ENCODE measurements around the gene KCNK16.

DNA sequence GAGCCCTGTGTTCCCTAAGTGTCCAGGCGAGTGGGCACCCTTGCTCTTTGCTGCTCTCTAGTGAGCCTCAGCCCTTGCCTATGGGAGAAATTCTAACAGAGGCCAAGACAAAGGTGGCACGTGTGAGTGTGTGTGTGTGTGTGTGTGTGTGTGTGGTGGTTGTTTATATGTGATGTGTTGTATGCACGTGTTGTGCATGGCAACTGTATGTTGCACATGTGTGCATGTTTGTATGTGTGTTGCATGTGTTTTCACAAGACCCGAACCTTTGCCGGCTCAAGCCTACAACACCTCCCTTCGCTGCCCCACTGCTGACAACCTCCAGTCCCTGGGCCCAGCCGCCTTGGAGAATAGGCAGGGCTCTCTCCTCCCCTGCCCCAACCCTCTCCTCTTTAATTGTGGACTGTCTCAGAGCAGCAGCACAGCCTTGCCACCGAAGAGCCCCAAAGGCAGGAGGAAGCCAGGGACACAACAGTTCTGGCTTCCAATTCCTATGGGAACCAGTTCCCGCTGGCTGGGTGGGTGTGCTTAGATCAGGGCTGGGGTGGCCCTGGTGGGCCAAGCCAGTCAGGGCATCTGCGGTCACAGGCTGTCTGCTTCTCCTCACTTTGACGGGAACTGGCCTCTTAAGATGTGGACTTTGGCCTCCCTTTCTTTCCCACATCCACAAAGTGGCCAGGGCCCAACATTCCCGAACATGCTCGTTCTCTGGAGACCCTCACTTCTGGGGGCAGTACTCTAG lies 2.7 kb downstream of the KCNK16 start:
- TF ChIP-seq, protein P1, sequence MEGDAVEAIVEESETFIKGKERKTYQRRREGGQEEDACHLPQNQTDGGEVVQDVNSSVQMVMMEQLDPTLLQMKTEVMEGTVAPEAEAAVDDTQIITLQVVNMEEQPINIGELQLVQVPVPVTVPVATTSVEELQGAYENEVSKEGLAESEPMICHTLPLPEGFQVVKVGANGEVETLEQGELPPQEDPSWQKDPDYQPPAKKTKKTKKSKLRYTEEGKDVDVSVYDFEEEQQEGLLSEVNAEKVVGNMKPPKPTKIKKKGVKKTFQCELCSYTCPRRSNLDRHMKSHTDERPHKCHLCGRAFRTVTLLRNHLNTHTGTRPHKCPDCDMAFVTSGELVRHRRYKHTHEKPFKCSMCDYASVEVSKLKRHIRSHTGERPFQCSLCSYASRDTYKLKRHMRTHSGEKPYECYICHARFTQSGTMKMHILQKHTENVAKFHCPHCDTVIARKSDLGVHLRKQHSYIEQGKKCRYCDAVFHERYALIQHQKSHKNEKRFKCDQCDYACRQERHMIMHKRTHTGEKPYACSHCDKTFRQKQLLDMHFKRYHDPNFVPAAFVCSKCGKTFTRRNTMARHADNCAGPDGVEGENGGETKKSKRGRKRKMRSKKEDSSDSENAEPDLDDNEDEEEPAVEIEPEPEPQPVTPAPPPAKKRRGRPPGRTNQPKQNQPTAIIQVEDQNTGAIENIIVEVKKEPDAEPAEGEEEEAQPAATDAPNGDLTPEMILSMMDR (IDR thresholded peaks at IDR 0.05; ENCODE audit: poor library complexity, severe bottlenecking): no peak
- TF ChIP-seq RAD21 (conservative IDR thresholded peaks at IDR 0.05) (no peak), POLR2AphosphoS5 (IDR thresholded peaks at IDR 0.05) (no peak), SMC3 (conservative IDR thresholded peaks at IDR 0.05; ENCODE audit: poor library complexity) (no peak), EP300 (conservative IDR thresholded peaks at IDR 0.05; ENCODE audit: poor library complexity, severe bottlenecking) (no peak)
